Neuronal stem cell (in vitro differentiated cells): ENCODE measurements around the gene TMEM203.

ENCODE experiments used
- DNase-seq: peaks from one replicate; pipeline ENCODE4 v3.0.0-alpha.2; 2013; ENCODE audit warnings: low spot score
- H2AFZ ChIP-seq: one replicate; pipeline ENCODE4 v1.6.1; 2013; ENCODE audit warnings: mild to moderate bottlenecking, low read length, inconsistent platforms
- H2AK5ac ChIP-seq: 2 replicates; pipeline ENCODE4 v1.6.1; 2013; ENCODE audit warnings: low read depth, mild to moderate bottlenecking, inconsistent platforms, low read length, moderate library complexity, mixed read lengths
- H2BK120ac ChIP-seq: 2 replicates; pipeline ENCODE4 v1.6.1; 2013; ENCODE audit warnings: low read depth, mild to moderate bottlenecking, inconsistent platforms, low read length, moderate library complexity, mixed read lengths
- H2BK12ac ChIP-seq: one replicate; pipeline ENCODE4 v1.6.1; 2013; ENCODE audit warnings: low read length, inconsistent platforms
- H2BK15ac ChIP-seq: 2 replicates; pipeline ENCODE4 v1.6.1; 2013; ENCODE audit warnings: mild to moderate bottlenecking, low read length, inconsistent platforms, mixed read lengths
- H2BK5ac ChIP-seq: one replicate; pipeline ENCODE4 v1.6.1; 2013; ENCODE audit warnings: inconsistent platforms, mild to moderate bottlenecking, low read length, moderate library complexity
- H3K14ac ChIP-seq: one replicate; pipeline ENCODE4 v1.6.1; 2013; ENCODE audit warnings: low read length, inconsistent platforms
- H3K18ac ChIP-seq: 2 replicates; pipeline ENCODE4 v1.6.1; 2013; ENCODE audit warnings: low read length, inconsistent platforms
- H3K23ac ChIP-seq: 2 replicates; pipeline ENCODE4 v1.6.1; 2013; ENCODE audit warnings: low read depth, mild to moderate bottlenecking, mixed read lengths, low read length, inconsistent platforms; ENCODE audit not compliant: poor library complexity
- H3K27ac ChIP-seq: replicated peaks from 3 replicates; pipeline ENCODE4 v1.5.1; 2013; ENCODE audit warnings: low read length, inconsistent platforms
- H3K27me3 ChIP-seq, 3 experiments: 2 replicates each; pipeline ENCODE4 v1.6.1; 2013; ENCODE audit warnings: low read length in 3 of 3, mild to moderate bottlenecking in 2 of 3, inconsistent platforms in 1 of 3, low read depth in 1 of 3, mixed read lengths in 1 of 3, moderate library complexity in 1 of 3; ENCODE audit not compliant: control insufficient read depth in 3 of 3, insufficient read depth in 3 of 3
- H3K36me3 ChIP-seq, 2 donors: replicated peaks in 1 of 2; 2 replicates each; pipeline ENCODE4 v1.6.1; 2013; ENCODE audit warnings: low read length in 2 of 2; ENCODE audit not compliant: control insufficient read depth in 2 of 2, insufficient read depth in 2 of 2
- H3K4ac ChIP-seq: 2 replicates; pipeline ENCODE4 v1.6.1; 2013; ENCODE audit warnings: inconsistent platforms, mild to moderate bottlenecking, low read length, moderate library complexity
- H3K4me1 ChIP-seq, 2 donors: 1 replicate in 1 of 2; 2 replicates in 1 of 2; pipeline ENCODE4 v1.6.1; 2013; ENCODE audit warnings: low read length in 2 of 2, low read depth in 1 of 2; ENCODE audit not compliant: control insufficient read depth in 2 of 2, insufficient read depth in 1 of 2
- H3K4me2 ChIP-seq: one replicate; pipeline ENCODE4 v1.6.1; 2013; ENCODE audit warnings: mild to moderate bottlenecking, low read length, inconsistent platforms; ENCODE audit not compliant: insufficient read depth, poor library complexity, severe bottlenecking
- H3K4me3 ChIP-seq, 2 donors: 2 replicates each; pipeline ENCODE4 v1.5.1; 2013; ENCODE audit warnings: low read length in 2 of 2, mild to moderate bottlenecking in 2 of 2, inconsistent platforms in 1 of 2, moderate library complexity in 1 of 2
- H3K79me1 ChIP-seq: one replicate; pipeline ENCODE4 v1.6.1; 2013; ENCODE audit warnings: low read depth, mild to moderate bottlenecking, inconsistent platforms, low read length, moderate library complexity
- H3K9ac ChIP-seq: one replicate; pipeline ENCODE4 v1.6.1; 2013; ENCODE audit warnings: mild to moderate bottlenecking, low read depth, low read length, inconsistent platforms; ENCODE audit not compliant: poor library complexity
- H3K9me3 ChIP-seq, 2 donors: replicated peaks in 1 of 2; 2 replicates each; pipeline versions ENCODE3 to v1.6.1; 2013; ENCODE audit warnings: low read length in 2 of 2, mild to moderate bottlenecking in 2 of 2, inconsistent platforms in 1 of 2, low read depth in 1 of 2, mixed read lengths in 1 of 2, moderate library complexity in 1 of 2; ENCODE audit not compliant: control insufficient read depth in 2 of 2, insufficient read depth in 1 of 2
- H4K8ac ChIP-seq: one replicate; pipeline ENCODE4 v1.6.1; 2013; ENCODE audit warnings: low read depth, mild to moderate bottlenecking, inconsistent platforms, low read length, moderate library complexity
- H4K91ac ChIP-seq: one replicate; pipeline ENCODE4 v1.6.1; 2013; ENCODE audit warnings: low read length, low read depth, mild to moderate bottlenecking, inconsistent platforms; ENCODE audit not compliant: poor library complexity
- WGBS, 2 donors: extraction: QIAGEN DNeasy Blood & Tissue Kit; methylation state at CpG; one replicate each; pipeline ENCODE4 v1.1.7; 2013; ENCODE audit warnings: missing lambda C conversion rate in 2 of 2, mixed read lengths in 1 of 2; ENCODE audit not compliant: insufficient read length in 2 of 2, insufficient replicate concordance in 1 of 2; ENCODE audit errors: extremely low coverage in 2 of 2; 5-methylcytosine and 5-hydroxymethylcytosine counted together

The TMEM203 gene

GRCh38 chr9:137233143-137233980, 27.9 kb upstream of the TMEM203 start:
- WGBS, 2 donors = no CpG with 5 or more reads among the region's 40 CpGs
- no peaks in the 10 kb centered on the region for H3K9me3 ChIP-seq
- H2AFZ ChIP-seq = no peak overlapping the region
- no peak overlapping the region for H4K8ac ChIP-seq
- H2BK15ac ChIP-seq = no peak overlapping the region
- H3K4me2 ChIP-seq = no peak overlapping the region
- peak overlapping the region; percentile 30 for H2BK12ac ChIP-seq
- H4K91ac ChIP-seq = no peak overlapping the region
- no peak for DNase-seq
- H3K14ac ChIP-seq = no peak overlapping the region
- peak overlapping the region; percentile 39 for H2BK5ac ChIP-seq
- no peaks in the 10 kb centered on the region for H3K36me3 ChIP-seq
- H3K4me1 ChIP-seq = peaks cover 11 to 12% of the 10 kb centered on the region in 2 donors
- no peak overlapping the region for H3K27ac ChIP-seq
- H3K4ac ChIP-seq = no peak overlapping the region
- peak overlapping the region; percentile 56 for H2AK5ac ChIP-seq
- no peak overlapping the region for H3K18ac ChIP-seq
- H3K79me1 ChIP-seq = peaks cover 6% of the 10 kb centered on the region
- H2BK120ac ChIP-seq = no peak overlapping the region
- H3K27me3 ChIP-seq = peaks cover 0 to 7% (median 0%) of the 10 kb centered on the region in 3 experiments
- no peak overlapping the region for H3K4me3 ChIP-seq
- H3K9ac ChIP-seq = peak overlapping the region; percentile 21
- peak overlapping the region; percentile 85 for H3K23ac ChIP-seq

DNA sequence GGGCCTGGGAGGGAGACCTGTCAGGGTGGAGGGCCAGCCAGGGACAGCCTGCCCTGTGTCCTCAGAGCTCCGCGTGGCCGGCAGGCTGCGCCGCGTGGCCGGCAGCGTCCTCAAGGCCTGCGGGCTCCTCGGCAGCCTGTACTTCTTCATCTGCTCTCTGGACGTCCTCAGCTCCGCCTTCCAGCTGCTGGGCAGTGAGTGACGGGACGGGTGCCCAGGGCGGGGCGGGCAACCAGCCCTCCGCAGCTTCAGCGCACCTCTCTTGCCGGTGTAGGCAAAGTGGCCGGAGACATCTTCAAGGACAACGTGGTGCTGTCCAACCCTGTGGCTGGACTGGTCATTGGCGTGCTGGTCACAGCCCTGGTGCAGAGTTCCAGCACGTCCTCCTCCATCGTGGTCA, 27.1 kb upstream of the TMEM203 start:
- Histone ChIP-seq H3K27ac (no peak overlapping the region), H3K23ac (no peak overlapping the region), H3K14ac (no peak overlapping the region), H3K9ac (no peak overlapping the region), H2BK15ac (no peak overlapping the region), H2BK5ac (no peak overlapping the region), H3K4me3 (no peak overlapping the region), H4K91ac (no peak overlapping the region), H4K8ac (no peak overlapping the region), H2BK120ac (no peak overlapping the region), H3K27me3 (peaks cover 0 to 7% (median 0%) of the 10 kb centered on the region in 3 experiments), H2BK12ac (no peak overlapping the region), H3K79me1 (peaks cover 2% of the 10 kb centered on the region), H3K9me3 (no peaks in the 10 kb centered on the region), H2AFZ (no peak overlapping the region), H3K4ac (no peak overlapping the region), H3K4me2 (no peak overlapping the region), H2AK5ac (no peak overlapping the region), H3K18ac (no peak overlapping the region), H3K36me3 (no peaks in the 10 kb centered on the region), H3K4me1 (peaks cover 10 to 12% of the 10 kb centered on the region in 2 donors)
- no CpG with 5 or more reads among the region's 24 CpGs for WGBS, 2 donors
- DNase-seq = no peak

DNA sequence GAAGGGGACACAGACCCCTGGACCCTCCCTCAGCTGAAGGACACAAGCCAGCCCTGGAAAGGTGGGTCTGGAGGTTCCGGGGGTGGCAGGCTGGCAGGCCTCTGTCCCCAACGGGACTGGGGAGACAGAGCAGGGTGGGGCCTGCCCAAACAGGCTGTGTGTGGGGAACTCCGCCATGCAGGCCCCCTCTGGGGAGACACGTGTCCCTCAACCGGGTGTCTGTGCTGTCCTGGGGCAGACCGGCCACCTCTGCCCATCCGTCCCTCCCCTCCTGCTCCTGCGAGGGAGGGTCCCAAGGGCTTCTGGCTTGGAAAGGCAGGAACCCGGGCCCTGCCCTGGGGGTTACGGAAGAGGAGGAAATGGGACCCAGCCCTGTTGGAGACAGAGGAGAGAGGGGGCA, 26.7 kb upstream of the TMEM203 start:
- Histone ChIP-seq H3K14ac (no peak overlapping the region), H3K4me2 (no peak overlapping the region), H2AK5ac (no peak overlapping the region), H3K18ac (no peak overlapping the region), H2BK5ac (no peak overlapping the region), H3K9me3 (no peaks in the 10 kb centered on the region), H4K91ac (no peak overlapping the region), H3K4ac (no peak overlapping the region), H3K23ac (no peak overlapping the region), H3K27ac (no peak overlapping the region), H3K79me1 (peaks cover 2% of the 10 kb centered on the region), H2AFZ (no peak overlapping the region), H3K4me1 (peaks cover 8 to 9% of the 10 kb centered on the region in 2 donors), H2BK120ac (no peak overlapping the region), H3K4me3 (no peak overlapping the region), H2BK15ac (no peak overlapping the region), H3K36me3 (no peaks in the 10 kb centered on the region), H2BK12ac (no peak overlapping the region), H3K9ac (peak overlapping the region; percentile 34), H4K8ac (no peak overlapping the region), H3K27me3 (peaks cover 0 to 7% (median 0%) of the 10 kb centered on the region in 3 experiments)
- WGBS, 2 donors = no CpG with 5 or more reads among the region's 10 CpGs
- DNase-seq = no peak

DNA sequence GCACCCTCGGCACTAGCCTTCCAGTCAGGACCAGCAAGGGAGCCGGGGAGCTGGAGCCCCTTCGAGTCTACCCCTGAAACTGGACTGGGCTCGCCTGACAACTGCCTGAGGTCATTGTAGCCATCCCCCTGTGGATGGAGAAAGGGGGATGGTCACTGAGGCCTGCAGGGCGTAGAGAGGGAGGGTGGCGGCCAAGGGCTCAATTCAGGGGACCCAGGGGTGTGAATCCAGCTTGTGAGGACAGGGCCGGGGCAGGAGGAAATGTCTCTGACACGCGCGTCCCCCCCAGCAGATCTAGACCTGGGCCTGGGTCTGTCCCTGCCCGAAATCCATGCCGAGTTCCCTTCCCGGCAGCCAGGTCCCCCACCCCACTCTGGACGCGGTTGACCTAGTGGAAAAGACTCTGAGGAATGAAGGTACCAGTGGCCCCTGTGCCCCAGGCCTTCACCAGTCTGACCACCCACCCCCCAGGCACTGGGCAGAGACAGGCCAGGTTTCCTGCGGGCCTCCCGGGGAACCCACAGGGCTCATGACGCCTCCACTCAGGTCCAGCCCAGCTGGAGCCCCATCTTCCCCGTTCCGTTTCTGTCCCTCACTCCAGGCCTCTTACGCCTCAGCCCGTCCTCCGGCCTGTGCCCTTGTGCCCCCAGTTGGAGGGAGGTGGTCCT, 26.1 kb upstream of the TMEM203 start:
- Histone ChIP-seq H3K79me1 (peaks cover 2% of the 10 kb centered on the region), H2BK15ac (no peak overlapping the region), H2BK5ac (no peak overlapping the region), H4K91ac (no peak overlapping the region), H3K23ac (no peak overlapping the region), H2AFZ (no peak overlapping the region), H2BK12ac (no peak overlapping the region), H3K18ac (no peak overlapping the region), H2BK120ac (no peak overlapping the region), H3K4me2 (no peak overlapping the region), H3K4me3 (no peak overlapping the region), H2AK5ac (no peak overlapping the region), H3K27me3 (peaks cover 0 to 7% (median 0%) of the 10 kb centered on the region in 3 experiments), H3K14ac (no peak overlapping the region), H3K36me3 (no peaks in the 10 kb centered on the region), H3K9me3 (no peaks in the 10 kb centered on the region), H4K8ac (no peak overlapping the region), H3K27ac (no peak overlapping the region), H3K4me1 (peaks cover 3 to 5% of the 10 kb centered on the region in 2 donors), H3K9ac (no peak overlapping the region), H3K4ac (no peak overlapping the region)
- no peak for DNase-seq
- WGBS, 2 donors = no CpG with 5 or more reads among the region's 23 CpGs
